H1 (cell line): ENCODE data around the gene RPP14. TPM values are rescaled to one million over a fixed set of nuclear protein-coding genes. Genes with fewer than 3 reads are reported as not detected.

Source experiments
- CTCF ChIP-seq, 3 experiments: IDR thresholded peaks; 1 replicate in 2 of 3; 2 replicates in 1 of 3; pipeline versions ENCODE4 v1.5.1 to v1.6.1; 2011; ENCODE audit warnings: low read length in 3 of 3, mild to moderate bottlenecking in 3 of 3, inconsistent platforms in 2 of 3, low read depth in 1 of 3, moderate library complexity in 1 of 3; ENCODE audit not compliant: insufficient read depth in 1 of 3; ENCODE audit errors: control extremely low read depth in 1 of 3
- JUN ChIP-seq: IDR thresholded peaks from 2 replicates; pipeline ENCODE4 v1.6.1; 2011; ENCODE audit warnings: low read depth, mild to moderate bottlenecking, improper control_type of control experiment, low read length
- RAD21 ChIP-seq, 2 experiments: IDR thresholded peaks in 1 of 2; conservative IDR thresholded peaks in 1 of 2; 2 replicates each; pipeline ENCODE4 v1.6.1; 2011; ENCODE audit warnings: low read depth in 2 of 2, low read length in 2 of 2, improper control_type of control experiment in 1 of 2, inconsistent platforms in 1 of 2, mild to moderate bottlenecking in 1 of 2, moderate library complexity in 1 of 2
- RFX5 ChIP-seq: IDR thresholded peaks from 2 replicates; pipeline ENCODE4 v1.6.1; 2011; ENCODE audit warnings: low read depth, low read length, improper control_type of control experiment, borderline replicate concordance
- polyA plus RNA-seq, 7 experiments: library from polyadenylated mRNA; depleted of rRNA in 3 of 7; stranded (reverse) in 5 of 7; unstranded in 2 of 7; fragments of >200 nt in 5 of 7; fragments of 200-250 nt in 2 of 7; gene quantifications; 1 replicate in 5 of 7; 2 replicates in 1 of 7; 4 replicates in 1 of 7; pipeline versions ENCODE4 v1.2.1 to v1.2.3, GENCODE V29; 2011 to 2013; ENCODE audit warnings: missing spikeins in 2 of 7, mixed read lengths in 2 of 7
- total RNA-seq: library from RNA; stranded (reverse); fragmentation: NEBNext Ultra II Directional; extraction: Animal tissue kit (Norgen Biotek cat#: 25700); gene quantifications from 2 replicates; pipeline ENCODE4 v1.2.1, GENCODE V29; 2021
- TF ChIP-seq, protein P1 (sequence below): fragments of 300-600 bp; sonication (generic); IDR thresholded peaks from 2 replicates; pipeline ENCODE4 v1.7.1; 2012; ENCODE audit warnings: low read length, moderate library complexity, mild to moderate bottlenecking, inconsistent platforms; ENCODE audit not compliant: insufficient replicate concordance

Gene RPP14
- total and polyA plus RNA-seq, 2 of the 8 experiments (the other 6 are each of a cell fraction or from before 2014, with no cell fraction given): 11.7 to 23.4 TPM

DNA sequence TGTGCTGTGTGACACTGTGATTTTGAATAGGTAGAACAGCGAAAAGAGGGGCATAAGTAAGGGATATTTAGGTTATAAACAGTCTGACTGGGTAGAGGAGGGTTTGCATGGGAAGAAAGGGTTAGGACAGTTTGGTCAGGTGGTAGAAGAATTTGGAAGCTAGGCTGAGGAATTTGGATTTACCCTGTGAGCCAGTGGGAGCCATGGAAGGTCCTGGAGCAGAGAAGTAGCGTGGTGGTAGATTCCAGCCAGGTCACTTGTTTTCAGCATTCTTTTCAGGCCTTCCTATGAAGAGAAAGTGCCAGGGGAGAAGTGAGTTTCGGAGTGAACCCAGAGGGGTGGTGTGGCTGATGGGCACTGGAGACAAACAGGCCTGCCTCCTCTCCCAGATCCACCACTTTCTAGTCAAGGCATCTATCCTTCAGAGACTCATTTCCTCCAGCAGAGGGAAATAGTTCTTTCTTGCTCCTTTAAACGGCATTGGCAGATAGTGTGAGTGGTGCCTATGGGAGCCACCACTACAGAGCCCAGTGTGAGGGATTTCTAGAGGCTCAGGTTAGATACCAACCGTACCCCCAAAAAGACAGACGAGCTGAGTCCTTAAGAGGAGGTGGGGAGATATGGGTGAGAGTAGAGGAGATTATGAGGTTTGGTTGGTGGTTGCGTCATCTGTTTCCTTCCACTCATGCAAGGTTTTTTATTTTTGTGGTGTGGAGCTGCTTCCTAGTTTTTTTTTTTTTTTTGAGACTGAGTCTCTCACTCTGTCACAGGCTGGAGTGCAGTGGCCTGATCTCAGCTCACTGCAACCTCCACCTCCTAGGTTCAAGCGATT lies 47.9 kb downstream of the RPP14 start (continued):
- TF ChIP-seq, protein P1, sequence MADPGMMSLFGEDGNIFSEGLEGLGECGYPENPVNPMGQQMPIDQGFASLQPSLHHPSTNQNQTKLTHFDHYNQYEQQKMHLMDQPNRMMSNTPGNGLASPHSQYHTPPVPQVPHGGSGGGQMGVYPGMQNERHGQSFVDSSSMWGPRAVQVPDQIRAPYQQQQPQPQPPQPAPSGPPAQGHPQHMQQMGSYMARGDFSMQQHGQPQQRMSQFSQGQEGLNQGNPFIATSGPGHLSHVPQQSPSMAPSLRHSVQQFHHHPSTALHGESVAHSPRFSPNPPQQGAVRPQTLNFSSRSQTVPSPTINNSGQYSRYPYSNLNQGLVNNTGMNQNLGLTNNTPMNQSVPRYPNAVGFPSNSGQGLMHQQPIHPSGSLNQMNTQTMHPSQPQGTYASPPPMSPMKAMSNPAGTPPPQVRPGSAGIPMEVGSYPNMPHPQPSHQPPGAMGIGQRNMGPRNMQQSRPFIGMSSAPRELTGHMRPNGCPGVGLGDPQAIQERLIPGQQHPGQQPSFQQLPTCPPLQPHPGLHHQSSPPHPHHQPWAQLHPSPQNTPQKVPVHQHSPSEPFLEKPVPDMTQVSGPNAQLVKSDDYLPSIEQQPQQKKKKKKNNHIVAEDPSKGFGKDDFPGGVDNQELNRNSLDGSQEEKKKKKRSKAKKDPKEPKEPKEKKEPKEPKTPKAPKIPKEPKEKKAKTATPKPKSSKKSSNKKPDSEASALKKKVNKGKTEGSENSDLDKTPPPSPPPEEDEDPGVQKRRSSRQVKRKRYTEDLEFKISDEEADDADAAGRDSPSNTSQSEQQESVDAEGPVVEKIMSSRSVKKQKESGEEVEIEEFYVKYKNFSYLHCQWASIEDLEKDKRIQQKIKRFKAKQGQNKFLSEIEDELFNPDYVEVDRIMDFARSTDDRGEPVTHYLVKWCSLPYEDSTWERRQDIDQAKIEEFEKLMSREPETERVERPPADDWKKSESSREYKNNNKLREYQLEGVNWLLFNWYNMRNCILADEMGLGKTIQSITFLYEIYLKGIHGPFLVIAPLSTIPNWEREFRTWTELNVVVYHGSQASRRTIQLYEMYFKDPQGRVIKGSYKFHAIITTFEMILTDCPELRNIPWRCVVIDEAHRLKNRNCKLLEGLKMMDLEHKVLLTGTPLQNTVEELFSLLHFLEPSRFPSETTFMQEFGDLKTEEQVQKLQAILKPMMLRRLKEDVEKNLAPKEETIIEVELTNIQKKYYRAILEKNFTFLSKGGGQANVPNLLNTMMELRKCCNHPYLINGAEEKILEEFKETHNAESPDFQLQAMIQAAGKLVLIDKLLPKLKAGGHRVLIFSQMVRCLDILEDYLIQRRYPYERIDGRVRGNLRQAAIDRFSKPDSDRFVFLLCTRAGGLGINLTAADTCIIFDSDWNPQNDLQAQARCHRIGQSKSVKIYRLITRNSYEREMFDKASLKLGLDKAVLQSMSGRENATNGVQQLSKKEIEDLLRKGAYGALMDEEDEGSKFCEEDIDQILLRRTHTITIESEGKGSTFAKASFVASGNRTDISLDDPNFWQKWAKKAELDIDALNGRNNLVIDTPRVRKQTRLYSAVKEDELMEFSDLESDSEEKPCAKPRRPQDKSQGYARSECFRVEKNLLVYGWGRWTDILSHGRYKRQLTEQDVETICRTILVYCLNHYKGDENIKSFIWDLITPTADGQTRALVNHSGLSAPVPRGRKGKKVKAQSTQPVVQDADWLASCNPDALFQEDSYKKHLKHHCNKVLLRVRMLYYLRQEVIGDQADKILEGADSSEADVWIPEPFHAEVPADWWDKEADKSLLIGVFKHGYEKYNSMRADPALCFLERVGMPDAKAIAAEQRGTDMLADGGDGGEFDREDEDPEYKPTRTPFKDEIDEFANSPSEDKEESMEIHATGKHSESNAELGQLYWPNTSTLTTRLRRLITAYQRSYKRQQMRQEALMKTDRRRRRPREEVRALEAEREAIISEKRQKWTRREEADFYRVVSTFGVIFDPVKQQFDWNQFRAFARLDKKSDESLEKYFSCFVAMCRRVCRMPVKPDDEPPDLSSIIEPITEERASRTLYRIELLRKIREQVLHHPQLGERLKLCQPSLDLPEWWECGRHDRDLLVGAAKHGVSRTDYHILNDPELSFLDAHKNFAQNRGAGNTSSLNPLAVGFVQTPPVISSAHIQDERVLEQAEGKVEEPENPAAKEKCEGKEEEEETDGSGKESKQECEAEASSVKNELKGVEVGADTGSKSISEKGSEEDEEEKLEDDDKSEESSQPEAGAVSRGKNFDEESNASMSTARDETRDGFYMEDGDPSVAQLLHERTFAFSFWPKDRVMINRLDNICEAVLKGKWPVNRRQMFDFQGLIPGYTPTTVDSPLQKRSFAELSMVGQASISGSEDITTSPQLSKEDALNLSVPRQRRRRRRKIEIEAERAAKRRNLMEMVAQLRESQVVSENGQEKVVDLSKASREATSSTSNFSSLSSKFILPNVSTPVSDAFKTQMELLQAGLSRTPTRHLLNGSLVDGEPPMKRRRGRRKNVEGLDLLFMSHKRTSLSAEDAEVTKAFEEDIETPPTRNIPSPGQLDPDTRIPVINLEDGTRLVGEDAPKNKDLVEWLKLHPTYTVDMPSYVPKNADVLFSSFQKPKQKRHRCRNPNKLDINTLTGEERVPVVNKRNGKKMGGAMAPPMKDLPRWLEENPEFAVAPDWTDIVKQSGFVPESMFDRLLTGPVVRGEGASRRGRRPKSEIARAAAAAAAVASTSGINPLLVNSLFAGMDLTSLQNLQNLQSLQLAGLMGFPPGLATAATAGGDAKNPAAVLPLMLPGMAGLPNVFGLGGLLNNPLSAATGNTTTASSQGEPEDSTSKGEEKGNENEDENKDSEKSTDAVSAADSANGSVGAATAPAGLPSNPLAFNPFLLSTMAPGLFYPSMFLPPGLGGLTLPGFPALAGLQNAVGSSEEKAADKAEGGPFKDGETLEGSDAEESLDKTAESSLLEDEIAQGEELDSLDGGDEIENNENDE: no peak
- TF ChIP-seq RAD21 (IDR thresholded peaks at IDR 0.05 in 1 of 2, conservative IDR thresholded peaks at IDR 0.05 in 1 of 2; ENCODE audit: low read depth in 2 of 2, low read length in 2 of 2): peak in 1 of 2 experiments; percentile 21; a peak in 1 of 4 replicates
- no peak for TF ChIP-seq RFX5
- TF ChIP-seq CTCF (IDR thresholded peaks at IDR 0.05; ENCODE audit: control extremely low read depth in 1 of 3, insufficient read depth in 1 of 3, low read depth in 1 of 3, low read length in 3 of 3): peak in 2 of 3 experiments; percentile 9 to 26; a peak in 2 of 4 replicates
- TF ChIP-seq JUN: no peak
